ENCODE results near the gene FGD2. TPM values are rescaled to one million over a fixed set of nuclear protein-coding genes. Genes with fewer than 3 reads are reported as not detected.

Gene FGD2
- total RNA-seq, 1 experiment from 2014 or later = 0.10 TPM

GRCh38 chr6:37052027-37052628 lies 46.7 kb downstream of the FGD2 start:
- intact Hi-C loops (cut with micrococcal nuclease) = no loop called here
- peak overlapping the region; percentile 33; the same call in 1 of the 2 replicates for H3K4me2 ChIP-seq (ENCODE audit: low read length)
- H2AFZ ChIP-seq (ENCODE audit: low read depth, low read length, poor library complexity, severe bottlenecking) = peak overlapping the region; percentile 66
- H4K20me1 ChIP-seq (ENCODE audit: insufficient read depth) = no peaks in the 10 kb centered on the region
- ChIA-PET RAD21 (ENCODE audit: low non-redundant PET in 1 of 2, low total read pairs in 2 of 2, uncharacterized antibody in 2 of 2, unreplicated experiment in 2 of 2) (interaction anchor here (0.9 to 3.2 kb wide), 4 partner anchors 117 to 158 kb away, joined by 3 to 25 read pairs (median 7); partner anchors contain the start of gene PIM1 (in 1 of the 2)), CTCF (interaction anchor here (0.6 to 3.0 kb wide), 13 partner anchors 8 to 159 kb away, joined by 3 to 52 read pairs (median 8); partner anchors contain the start of gene PIM1), POLR2A (no interaction called here)
- peaks cover 16 to 46% of the 10 kb centered on the region in 2 experiments for H3K4me1 ChIP-seq (ENCODE audit: control insufficient read depth in 1 of 2, insufficient read depth in 2 of 2, low read length in 2 of 2)
- DNase-seq (ENCODE audit: low read depth, low spot score) (no peak), ATAC-seq (no peak)
- H3K36me3 ChIP-seq (ENCODE audit: control insufficient read depth in 1 of 2, insufficient read depth in 2 of 2, low read length in 2 of 2) = no peaks in the 10 kb centered on the region
- no peak overlapping the region for H3K4me3 ChIP-seq (replicated peaks in 1 of 2; ENCODE audit: low read depth in 1 of 2, low read length in 2 of 2)
- no peaks in the 10 kb centered on the region for H3K79me2 ChIP-seq (ENCODE audit: insufficient read depth, low read length)
- no peaks in the 10 kb centered on the region for H3K9me2 ChIP-seq (ENCODE audit: insufficient read depth)
- H3K9me3 ChIP-seq (ENCODE audit: control insufficient read depth in 1 of 2, insufficient read depth in 1 of 2, low read depth in 1 of 2, low read length in 2 of 2) = no peaks in the 10 kb centered on the region
- H3K9ac ChIP-seq (ENCODE audit: low read length) = no peak overlapping the region
- no peaks in the 10 kb centered on the region for H3K27me3 ChIP-seq (ENCODE audit: insufficient read depth, low read length)
- no peak for TF ChIP-seq SRF (IDR thresholded peaks at IDR 0.05; ENCODE audit: low read depth)
- no peak for TF ChIP-seq SIN3A (IDR thresholded peaks at IDR 0.05; ENCODE audit: low read depth)
- H3K27ac ChIP-seq (ENCODE audit: low read depth, low read length) = no peak overlapping the region
- BruUV-seq (replicated peaks) = no TSS peak

- no TSS peak for BruUV-seq (replicated peaks)
- CTCF ChIA-PET = interaction anchor here (1.1 to 2.5 kb wide), 2 partner anchors 117 to 156 kb away, joined by 3 to 13 read pairs; partner anchors contain the start of gene PIM1
- Histone ChIP-seq H3K27me3 (ENCODE audit: insufficient read depth, low read length) (no peaks in the 10 kb centered on the region), H3K4me3 (replicated peaks in 1 of 2; ENCODE audit: low read depth in 1 of 2, low read length in 2 of 2) (no peak overlapping the region), H3K4me1 (ENCODE audit: control insufficient read depth in 1 of 2, insufficient read depth in 2 of 2, low read length in 2 of 2) (peaks cover 22 to 57% of the 10 kb centered on the region in 2 experiments), H4K20me1 (ENCODE audit: insufficient read depth) (no peaks in the 10 kb centered on the region), H3K4me2 (ENCODE audit: low read length) (no peak overlapping the region), H3K9ac (ENCODE audit: low read length) (no peak overlapping the region), H3K36me3 (ENCODE audit: control insufficient read depth in 1 of 2, insufficient read depth in 2 of 2, low read length in 2 of 2) (no peaks in the 10 kb centered on the region), H2AFZ (ENCODE audit: low read depth, low read length, poor library complexity, severe bottlenecking) (no peak overlapping the region), H3K9me3 (ENCODE audit: control insufficient read depth in 1 of 2, insufficient read depth in 1 of 2, low read depth in 1 of 2, low read length in 2 of 2) (no peaks in the 10 kb centered on the region), H3K9me2 (ENCODE audit: insufficient read depth) (no peaks in the 10 kb centered on the region), H3K79me2 (ENCODE audit: insufficient read depth, low read length) (no peaks in the 10 kb centered on the region), H3K27ac (ENCODE audit: low read depth, low read length) (no peak overlapping the region)
- RAD21 ChIA-PET (ENCODE audit: low non-redundant PET in 1 of 2, low total read pairs in 2 of 2, uncharacterized antibody in 2 of 2, unreplicated experiment in 2 of 2) = interaction anchor here in 1 of 2 experiments (1.4 kb wide), 1 partner anchor 117 kb away, joined by 3 read pairs; the partner anchor contains the start of gene PIM1
- intact Hi-C loops (cut with micrococcal nuclease) = no loop called here
- no peak for ATAC-seq
- DNase-seq (ENCODE audit: low read depth, low spot score) = no peak
- POLR2A ChIA-PET = no interaction called here
- TF ChIP-seq TCF7L2 (IDR thresholded peaks at IDR 0.05; ENCODE audit: borderline replicate concordance, extremely low read depth, insufficient read depth, insufficient read length) = no peak
- no peak for TF ChIP-seq CEBPB (IDR thresholded peaks at IDR 0.05; ENCODE audit: low read depth)
- no peak for TF ChIP-seq CBX3 (IDR thresholded peaks at IDR 0.05; ENCODE audit: low read depth)
- no peak for TF ChIP-seq POLR2AphosphoS5 (IDR thresholded peaks at IDR 0.05; ENCODE audit: low read depth, low read length)
- no peak for TF ChIP-seq RAD21 (IDR thresholded peaks at IDR 0.05; ENCODE audit: low read depth)
- no peak for TF ChIP-seq ZBTB33 (IDR thresholded peaks at IDR 0.05; ENCODE audit: extremely low read depth, insufficient replicate concordance, low read length)
- TF ChIP-seq SIN3A (IDR thresholded peaks at IDR 0.05; ENCODE audit: low read depth) = no peak
- no peak for TF ChIP-seq JUND (IDR thresholded peaks at IDR 0.05)
- TF ChIP-seq REST (IDR thresholded peaks at IDR 0.05; ENCODE audit: low read depth) = no peak
- TF ChIP-seq MAX (IDR thresholded peaks at IDR 0.05) = no peak
- TF ChIP-seq ELF1 (IDR thresholded peaks at IDR 0.05; ENCODE audit: borderline replicate concordance, low read depth) = no peak
- TF ChIP-seq EZH2 (IDR thresholded peaks at IDR 0.05) = no peak
- TF ChIP-seq SRF (IDR thresholded peaks at IDR 0.05; ENCODE audit: low read depth) = no peak
Observed at GRCh38 chr6:37053683-37054082, 48.2 kb downstream of the FGD2 start.
